GM21717 (cell line): Measurements from ENCODE around the gene UTP4.

Source experiments
- ATAC-seq: cut with Tn5 transposase; IDR thresholded peaks from one replicate; pipeline ENCODE4 v1.9.1; 2021; ENCODE audit warnings: mild to moderate bottlenecking, moderate library complexity; ENCODE audit not compliant: unreplicated experiment

The UTP4 gene

DNA sequence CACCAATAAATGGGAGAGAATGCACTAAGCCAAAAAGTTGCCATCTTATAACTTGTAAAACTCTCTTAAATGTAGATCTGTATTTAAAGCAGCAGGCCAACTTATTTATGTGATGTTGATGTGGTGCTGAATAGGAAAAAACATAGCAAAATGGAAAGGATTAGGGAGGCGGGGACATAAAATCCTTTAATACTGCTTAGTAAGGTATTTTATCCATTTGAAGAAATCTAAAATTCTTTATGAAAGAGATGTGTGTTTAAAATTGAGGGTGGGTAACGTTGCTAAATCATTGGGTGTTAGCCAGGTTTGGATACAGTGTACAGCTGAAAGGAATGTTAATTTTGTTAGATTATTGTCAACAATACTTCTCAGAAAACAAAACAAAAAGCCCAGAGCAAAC lies 68.8 kb downstream of the UTP4 start:
- ATAC-seq, result no peak

DNA sequence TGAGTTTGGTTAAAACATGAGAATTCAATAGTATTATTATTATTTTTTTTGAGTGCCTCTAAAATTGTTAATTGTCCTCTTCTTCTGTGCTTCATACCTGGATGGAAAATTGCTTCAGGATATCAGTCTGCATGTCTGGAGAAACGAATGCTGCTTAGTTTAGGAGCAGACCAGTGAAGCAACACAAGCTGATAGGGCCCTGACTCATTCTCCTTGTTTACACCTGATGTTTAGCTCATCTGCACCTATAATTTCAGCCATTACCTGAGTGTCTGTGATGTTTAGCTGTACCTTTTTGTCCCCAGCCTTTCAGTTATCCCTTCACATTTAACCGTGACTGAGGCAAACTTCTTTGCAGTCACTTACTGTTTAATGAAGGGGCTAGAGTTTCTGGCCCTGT lies 69.3 kb downstream of the UTP4 start:
- no peak for ATAC-seq

GRCh38 chr16:69204172-69204571 lies 71.7 kb downstream of the UTP4 start:
- ATAC-seq, result no peak

- ATAC-seq, result no peak
Measured at GRCh38 chr16:69209735-69210134, 77.3 kb downstream of the UTP4 start.

DNA sequence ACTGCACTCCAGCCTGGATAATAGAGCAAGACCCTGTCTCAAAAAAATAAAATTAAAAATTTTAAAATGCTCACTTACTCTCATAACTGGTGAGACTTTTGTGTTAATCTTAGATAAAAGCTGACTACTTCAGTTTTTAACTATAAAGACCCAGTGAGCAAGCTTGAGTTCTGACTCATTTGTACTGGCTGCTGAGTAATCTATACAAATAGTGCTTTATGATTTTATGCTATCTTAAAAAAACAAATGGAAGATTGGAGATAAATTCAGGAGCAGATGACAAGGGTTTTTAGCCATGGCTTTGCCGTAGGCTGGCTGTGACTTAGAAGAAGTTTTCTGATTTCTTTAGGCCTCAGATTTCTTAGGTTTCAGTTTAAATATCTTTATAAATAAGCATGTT lies 85.0 kb downstream of the UTP4 start:
- no peak for ATAC-seq
